ENCODE results near the gene ZNF561. TPM values are rescaled to one million over a fixed set of nuclear protein-coding genes. Genes with fewer than 3 reads are reported as not detected.

The ZNF561 gene
- total and polyA plus RNA-seq, 9 of the 15 experiments (the other 6 are each of a cell fraction or from before 2014, with no cell fraction given) = 13.9 to 34.9 (median 23.6) TPM

- BruUV-seq (replicated peaks) = TSS peak; percentile 8
- FAIRE-seq = no peak
- peaks cover 99% of the 10 kb centered on the region for H3K36me3 ChIP-seq (ENCODE audit: control insufficient read depth, insufficient read depth, low read length)
- no peak overlapping the region for H3K27ac ChIP-seq (ENCODE audit: extremely low read depth, low read depth, low read length)
- peaks cover 73% of the 10 kb centered on the region for H3K79me2 ChIP-seq (ENCODE audit: control insufficient read depth, insufficient read depth, low read length)
- no peaks in the 10 kb centered on the region for H4K20me1 ChIP-seq (replicated peaks; ENCODE audit: control insufficient read depth, insufficient read depth, low read length)
- no peak overlapping the region for H3K4me2 ChIP-seq (ENCODE audit: insufficient read depth, low read length)
- no peak overlapping the region for H2AFZ ChIP-seq (ENCODE audit: low read depth, low read length)
- no peak for DNase-seq (ENCODE audit: extremely low read depth in 1 of 4, low spot score in 3 of 4)
- CTCF ChIA-PET (ENCODE audit: low intra/inter-chr PET ratio) = no interaction called here
- peaks cover 79% of the 10 kb centered on the region for H3K9me3 ChIP-seq (replicated peaks; ENCODE audit: control insufficient read depth, insufficient read depth, low read depth, low read length)
- no peak overlapping the region for H3K4me3 ChIP-seq
- no peaks in the 10 kb centered on the region for H3K27me3 ChIP-seq (ENCODE audit: control insufficient read depth in 2 of 2, insufficient read depth in 2 of 2, low read length in 2 of 2)
- H3K9ac ChIP-seq (ENCODE audit: insufficient read depth in 1 of 2, low read depth in 2 of 2, low read length in 2 of 2) = no peak overlapping the region
- WGBS (ENCODE audit: insufficient coverage, low coverage, missing lambda C conversion rate) = 99% methylated on average over 9 of the region's 9 CpGs
- H3K4me1 ChIP-seq (replicated peaks in 1 of 2; ENCODE audit: control insufficient read depth in 2 of 2, insufficient read depth in 2 of 2, low read length in 2 of 2) = no peaks in the 10 kb centered on the region
- ATAC-seq = peak; percentile 36; the same call in 2 of the 3 replicates
- no peaks in the 10 kb centered on the region for H3K9me1 ChIP-seq (ENCODE audit: control insufficient read depth, insufficient read depth, low read length)
- in situ Hi-C loops (cut with MboI) = no loop called here
- intact Hi-C loops (cut with micrococcal nuclease) = no loop called here
- POLR2A ChIA-PET = interaction anchor here (0.5 kb wide), 1 partner anchor 9 kb away, joined by 3 read pairs; no protein-coding TSS in a partner anchor
- no peak for TF ChIP-seq ZNF785 (CRISPR knock-in tag; IDR thresholded peaks at IDR 0.05)
- TF ChIP-seq MED1 (CRISPR knock-in tag; IDR thresholded peaks at IDR 0.05; ENCODE audit: borderline replicate concordance) = no peak
- TF ChIP-seq SP1 (CRISPR knock-in tag; IDR thresholded peaks at IDR 0.05) = no peak
- TF ChIP-seq ZKSCAN1 (IDR thresholded peaks at IDR 0.05; ENCODE audit: low read depth, low read length) = no peak
- no peak for TF ChIP-seq CREB3 (tag; conservative IDR thresholded peaks at IDR 0.05; ENCODE audit: low read depth)
- TF ChIP-seq STAG1 (CRISPR knock-in tag; IDR thresholded peaks at IDR 0.05; ENCODE audit: borderline replicate concordance) = no peak
- no peak for TF ChIP-seq POLR2AphosphoS2 (IDR thresholded peaks at IDR 0.05; ENCODE audit: low read length)
- TF ChIP-seq BDP1 (IDR thresholded peaks at IDR 0.05; ENCODE audit: insufficient read depth, insufficient read length) = no peak
- TF ChIP-seq ETV1 (tag; conservative IDR thresholded peaks at IDR 0.05; ENCODE audit: low read depth) = no peak
- TF ChIP-seq THAP7 (CRISPR knock-in tag; IDR thresholded peaks at IDR 0.05) = no peak
- TF ChIP-seq ZNF239 (CRISPR knock-in tag; IDR thresholded peaks at IDR 0.05) = no peak
- TF ChIP-seq BCLAF1 (IDR thresholded peaks at IDR 0.05; ENCODE audit: borderline replicate concordance in 1 of 2, control insufficient read depth in 1 of 2, low read depth in 2 of 2, low read length in 1 of 2) = no peak; a peak in 1 of 4 replicates
- no peak for TF ChIP-seq PRMT5 (CRISPR knock-in tag; IDR thresholded peaks at IDR 0.05)
- no peak for TF ChIP-seq ZNF12 (CRISPR knock-in tag; IDR thresholded peaks at IDR 0.05)
- no peak for TF ChIP-seq ZNF583 (CRISPR knock-in tag; IDR thresholded peaks at IDR 0.05)
- TF ChIP-seq ELF4 (CRISPR knock-in tag; IDR thresholded peaks at IDR 0.05) = no peak
Measured at GRCh38 chr19:9565900-9566705, 54.9 kb downstream of the ZNF561 start.

All from K562 (cell line).